Esophagus squamous epithelium (tissue), 4 donors: Measurements from ENCODE around the gene MTHFD2L.

Experiments
- CTCF ChIP-seq, 6 experiments: fragments of 450-650 bp in 4 of 6; fragments of 200-600 bp in 2 of 6; sonication (generic) in 2 of 6; IDR thresholded peaks; one replicate each; pipeline ENCODE4 v1.5.1; 2016 to 2019; ENCODE audit warnings: antibody characterized with exemption in 6 of 6, mild to moderate bottlenecking in 4 of 6, moderate library complexity in 4 of 6
- POLR2A ChIP-seq, 4 donors: fragments of 450-650 bp; IDR thresholded peaks; one replicate each; pipeline ENCODE4 v1.6.1; 2017; ENCODE audit warnings: antibody characterized with exemption in 4 of 4, mild to moderate bottlenecking in 4 of 4, moderate library complexity in 3 of 4

- TF ChIP-seq CTCF (IDR thresholded peaks at IDR 0.05): no peak
- TF ChIP-seq POLR2A (IDR thresholded peaks at IDR 0.05): no peak
Observed at GRCh38 chr4:74325886-74326285, 168.0 kb downstream of the MTHFD2L start.
